Activated B cell treated with CpG ODN at 0.5 μM for 24 hours (primary cell): ENCODE measurements around the gene PFN1. TPM values are rescaled to one million over a fixed set of nuclear protein-coding genes. Genes with fewer than 3 reads are reported as not detected.

Experiments
- ATAC-seq: fragments of 200-7000 bp; cut with Tn5 transposase; one replicate; pipeline ENCODE4 v1.10.0; 2021; ENCODE audit warnings: low read depth, mild to moderate bottlenecking, moderate library complexity
- CTCF ChIA-PET: fragments of 350-600 bp; sonication (Branson Sonifier 250); formaldehyde crosslinking; loops from one replicate; lab custom pipeline; 2021; ENCODE audit warnings: antibody characterized with exemption; lab: Charles Lee
- POLR2A ChIA-PET: fragments of 350-600 bp; sonication (Branson Sonifier 250); formaldehyde crosslinking; loops from one replicate; lab custom pipeline; 2021; ENCODE audit warnings: antibody characterized with exemption; lab: Charles Lee
- DNase-seq: peaks from one replicate; pipeline ENCODE4 v3.0.0; 2022
- H3K27ac Mint-ChIP-seq: one replicate; pipeline ENCODE4 v1.8.0; 2020; ENCODE audit warnings: mixed read lengths
- H3K27me3 Mint-ChIP-seq: one replicate; pipeline ENCODE4 v1.8.0; 2021; ENCODE audit warnings: mixed read lengths
- H3K36me3 Mint-ChIP-seq: one replicate; pipeline ENCODE4 v1.8.0; 2021; ENCODE audit warnings: low read depth, mixed read lengths
- H3K4me1 Mint-ChIP-seq: one replicate; pipeline ENCODE4 v1.8.0; 2021; ENCODE audit warnings: mixed read lengths
- H3K4me3 Mint-ChIP-seq: one replicate; pipeline ENCODE4 v1.8.0; 2020; ENCODE audit warnings: mild to moderate bottlenecking, mixed read lengths
- H3K9me3 Mint-ChIP-seq: one replicate; pipeline ENCODE4 v1.8.0; 2020; ENCODE audit warnings: mixed read lengths
- CTCF ChIP-seq: fragments of 200-600 bp; IDR thresholded peaks from one replicate; pipeline ENCODE4 v1.8.0; 2022; ENCODE audit warnings: antibody characterized with exemption, mild to moderate bottlenecking
- intact Hi-C: fragments of 100-400 bp; cut with micrococcal nuclease; formaldehyde crosslinking; loops from one replicate; pipeline ENCODE4 v1.15.1; 2024
- total RNA-seq: library from RNA; stranded (reverse); gene quantifications from 2 replicates; pipeline ENCODE4 v1.2.3, GENCODE V29; 2022

PFN1 gene
- total RNA-seq, 1 donor from 2014 or later, result 1,072 TPM

GRCh38 chr17:4897198-4897687, 51.1 kb downstream of the PFN1 start:
- H3K9me3 Mint-ChIP-seq, result no peaks in the 10 kb centered on the region
- peaks cover 40% of the 10 kb centered on the region for H3K36me3 Mint-ChIP-seq
- no peak overlapping the region for H3K27ac Mint-ChIP-seq
- no peak for TF ChIP-seq CTCF
- no peak overlapping the region for H3K4me3 Mint-ChIP-seq
- H3K4me1 Mint-ChIP-seq, result peaks cover 32% of the 10 kb centered on the region
- DNase-seq, result no peak
- CTCF ChIA-PET, result no interaction called here
- intact Hi-C loops, result no loop called here
- ATAC-seq, result no peak
- POLR2A ChIA-PET, result no interaction called here
- H3K27me3 Mint-ChIP-seq, result no peaks in the 10 kb centered on the region

GRCh38 chr17:4896332-4897197, 51.8 kb downstream of the PFN1 start:
- intact Hi-C loops, result no loop called here
- Mint-ChIP-seq H3K4me3 (no peak overlapping the region), H3K9me3 (no peaks in the 10 kb centered on the region), H3K27ac (no peak overlapping the region), H3K4me1 (peaks cover 26% of the 10 kb centered on the region), H3K27me3 (no peaks in the 10 kb centered on the region), H3K36me3 (peaks cover 42% of the 10 kb centered on the region)
- CTCF ChIA-PET, result no interaction called here
- ATAC-seq (no peak), DNase-seq (no peak)
- TF ChIP-seq CTCF, result no peak
- POLR2A ChIA-PET, result no interaction called here

GRCh38 chr17:4895657-4896331, 52.5 kb downstream of the PFN1 start:
- H3K36me3 Mint-ChIP-seq, result peaks cover 45% of the 10 kb centered on the region
- no peak for DNase-seq
- ChIA-PET POLR2A (no interaction called here), CTCF (no interaction called here)
- intact Hi-C loops, result no loop called here
- H3K27me3 Mint-ChIP-seq, result no peaks in the 10 kb centered on the region
- no peak overlapping the region for H3K4me3 Mint-ChIP-seq
- H3K9me3 Mint-ChIP-seq, result no peaks in the 10 kb centered on the region
- ATAC-seq, result no peak
- H3K4me1 Mint-ChIP-seq, result peaks cover 21% of the 10 kb centered on the region
- TF ChIP-seq CTCF, result no peak
- H3K27ac Mint-ChIP-seq, result no peak overlapping the region

Other genes starting within 250 kb of the PFN1 start
- 71.7 and 79.4 TPM in 2 replicates for gene PELP1, start 244.4 kb downstream of the PFN1 start, total RNA-seq
- gene ARRB2, start 237.9 kb downstream of the PFN1 start, total RNA-seq, result 45.1 and 52.0 TPM in 2 replicates
- gene MED11, start 217.1 kb downstream of the PFN1 start, total RNA-seq, result 22.9 and 23.6 TPM in 2 replicates
- 0.15 and 0.31 TPM in 2 replicates for gene ZMYND15, start 208.7 kb downstream of the PFN1 start, total RNA-seq
- 3.0 and 3.5 TPM in 2 replicates for gene CXCL16, start 208.6 kb downstream of the PFN1 start, total RNA-seq
- gene TM4SF5, start 176.6 kb downstream of the PFN1 start, total RNA-seq, result not detected in 2 replicates
- gene VMO1, start 162.2 kb downstream of the PFN1 start, total RNA-seq, result not detected in 2 replicates
- gene GLTPD2, start 159.6 kb downstream of the PFN1 start, total RNA-seq, result not detected in 2 replicates
- gene PSMB6, start 152.4 kb downstream of the PFN1 start, total RNA-seq, result 110 and 123 TPM in 2 replicates
- gene PLD2, start 141.4 kb downstream of the PFN1 start, total RNA-seq, result 49.9 and 54.3 TPM in 2 replicates
- 61.3 and 65.3 TPM in 2 replicates for gene MINK1, start 115.2 kb downstream of the PFN1 start, total RNA-seq
- gene C17orf107, start 49.0 kb downstream of the PFN1 start, total RNA-seq, result 1.6 and 1.8 TPM in 2 replicates
- gene CHRNE, start 45.4 kb downstream of the PFN1 start, total RNA-seq, result 0.38 and 0.66 TPM in 2 replicates
- not detected in 2 replicates for gene GP1BA, start 16.3 kb downstream of the PFN1 start, total RNA-seq
- 35.3 and 35.8 TPM in 2 replicates for gene SLC25A11, start 8.5 kb downstream of the PFN1 start, total RNA-seq
- gene RNF167, start 8.3 kb downstream of the PFN1 start, total RNA-seq, result 93.3 and 108 TPM in 2 replicates
- 26.3 and 29.5 TPM in 2 replicates for gene ENO3, start 2.6 kb upstream of the PFN1 start, total RNA-seq
- 63.8 and 64.2 TPM in 2 replicates for gene SPAG7, start 19.3 kb upstream of the PFN1 start, total RNA-seq
- 45.9 and 57.9 TPM in 2 replicates for gene CAMTA2, start 39.1 kb upstream of the PFN1 start, total RNA-seq
- 0.17 and 0.44 TPM in 2 replicates for gene INCA1, start 49.0 kb upstream of the PFN1 start, total RNA-seq
- 62.6 and 63.8 TPM in 2 replicates for gene KIF1C, start 49.4 kb upstream of the PFN1 start, total RNA-seq
- gene SLC52A1, start 86.9 kb upstream of the PFN1 start, total RNA-seq, result 0.09 TPM in 1 of 2 replicates, not detected in the other
- gene ZFP3, start 129.9 kb upstream of the PFN1 start, total RNA-seq, result 10.1 and 11.5 TPM in 2 replicates
- gene ZNF232, start 163.3 kb upstream of the PFN1 start, total RNA-seq, result 12.6 and 14.8 TPM in 2 replicates
- gene USP6, start 167.5 kb upstream of the PFN1 start, total RNA-seq, result 0.33 and 0.37 TPM in 2 replicates
- gene ZNF594, start 243.3 kb upstream of the PFN1 start, total RNA-seq, result 20.4 and 26.8 TPM in 2 replicates